ENCODE measurements around the gene KLK8.
"Not testable (repeated sequence)": the region's sequence is repeated elsewhere in the genome, so short reads cannot be mapped to it uniquely, and the experiment has no call there.

The KLK8 gene

DNA sequence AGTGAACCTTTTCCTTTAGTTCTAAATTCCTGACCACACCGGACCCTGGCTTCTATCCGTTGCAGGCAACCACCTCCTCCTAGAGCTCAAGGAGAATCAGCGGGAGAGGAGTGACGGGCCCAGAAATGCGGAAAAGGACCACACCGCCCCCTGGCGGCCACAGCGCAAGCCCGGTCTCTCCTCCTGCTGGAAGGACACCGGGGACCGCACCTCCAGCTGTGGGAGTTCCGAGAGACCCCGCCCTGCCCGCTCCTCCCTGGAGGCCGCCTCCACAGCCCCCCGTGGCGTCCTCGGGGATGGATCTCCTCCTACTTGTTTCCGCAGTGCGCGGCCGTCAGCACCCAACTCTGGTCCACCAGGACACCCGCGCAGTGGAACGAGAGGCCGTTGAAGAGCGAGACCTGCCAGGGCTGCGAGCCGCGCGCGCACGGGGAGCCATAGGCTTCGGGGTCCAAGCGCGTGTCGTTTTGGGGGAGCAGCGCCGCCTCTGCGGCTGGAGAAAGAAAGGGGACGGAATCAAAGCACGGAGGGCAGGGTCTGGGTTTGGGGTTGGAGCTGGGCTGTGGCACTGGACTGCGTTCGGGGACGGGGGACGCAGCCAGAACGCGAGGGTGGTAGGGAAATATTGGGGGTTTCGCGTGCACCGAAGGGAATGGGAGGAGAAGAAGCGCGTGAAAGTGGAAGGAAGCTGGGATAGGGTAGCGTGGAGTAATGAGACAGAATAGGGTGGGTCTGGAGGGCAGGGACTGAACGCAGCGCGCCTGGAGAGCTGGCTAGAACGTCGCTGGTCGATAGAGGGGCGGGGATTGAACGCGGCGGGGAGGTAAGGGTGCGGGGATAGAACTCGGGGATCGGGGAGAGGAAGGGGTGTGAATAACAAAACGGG is 15.6 kb upstream of the KLK8 start:
- peak; percentile 77 for DNase-seq

DNA sequence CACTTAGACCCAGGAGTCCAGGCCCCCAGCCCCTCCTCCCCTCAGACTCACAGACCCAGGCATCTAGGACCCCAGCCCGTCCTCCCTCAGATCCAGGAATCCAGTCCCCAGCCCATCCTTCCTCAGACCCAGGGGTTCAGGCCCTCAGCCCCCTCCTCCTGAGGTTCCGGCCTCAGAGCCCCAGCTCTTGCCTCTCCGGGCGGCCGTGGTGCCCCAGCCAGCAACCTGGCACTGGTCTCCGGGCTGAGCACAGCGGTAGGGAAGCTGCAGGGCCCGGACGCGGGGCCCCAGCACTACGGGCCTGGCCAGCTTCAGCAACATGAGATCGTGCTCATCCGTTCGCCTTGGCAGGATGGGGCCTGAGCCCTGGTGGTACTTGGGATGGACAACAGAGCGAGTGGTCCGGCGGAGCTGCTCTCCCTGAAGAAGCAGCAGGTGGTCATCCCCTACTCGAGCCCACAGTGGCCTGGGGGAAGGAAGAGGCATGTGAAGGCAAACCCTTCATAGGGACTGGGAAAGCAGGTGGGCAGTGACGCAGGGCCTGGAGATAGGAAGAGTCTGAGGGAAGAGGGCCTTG is 14.4 kb upstream of the KLK8 start:
- no peak for DNase-seq

DNA sequence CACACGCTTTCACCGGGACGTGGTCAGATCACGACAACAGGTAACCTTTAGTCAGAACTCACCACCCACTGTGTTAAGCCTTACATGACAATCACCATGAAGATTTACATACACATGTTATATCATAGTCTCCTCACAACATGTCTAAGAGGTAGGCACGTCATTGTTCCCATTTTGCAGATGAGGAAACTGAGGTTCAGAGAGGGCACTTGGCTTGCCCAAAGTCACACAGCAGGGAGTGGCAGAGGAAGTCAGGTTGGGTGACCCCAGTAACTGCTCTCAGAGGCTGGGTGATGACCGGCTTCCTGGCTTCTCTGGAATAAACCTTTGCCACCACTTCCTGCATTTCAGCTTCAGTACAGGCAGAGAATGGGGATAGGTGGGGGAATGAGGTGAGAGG is 12.8 kb upstream of the KLK8 start:
- no peak for DNase-seq

DNA sequence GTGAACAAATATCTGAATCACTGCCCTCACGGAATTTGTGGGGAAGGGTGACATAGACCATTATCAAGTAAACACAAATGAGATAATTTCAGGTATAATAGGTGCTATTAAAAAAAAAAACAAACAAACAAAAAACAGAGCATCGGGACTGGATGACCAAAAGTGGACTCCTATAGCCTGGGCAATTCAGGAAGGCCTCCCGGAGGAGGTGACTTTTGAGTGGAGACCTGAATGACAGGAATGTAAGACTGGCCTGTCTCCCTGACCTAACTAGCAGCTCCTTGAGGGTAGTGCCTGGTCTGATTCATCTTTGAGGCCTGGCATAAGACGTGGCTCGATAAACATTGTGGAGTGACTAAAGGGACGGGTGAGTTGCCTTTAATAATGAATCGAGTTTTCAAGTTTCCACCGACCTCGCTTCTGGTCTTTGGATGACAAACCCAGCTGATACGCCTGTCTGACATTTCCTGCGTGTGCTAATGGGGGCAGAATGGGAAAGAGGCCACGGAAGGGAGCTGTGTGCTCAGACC is 11.3 kb upstream of the KLK8 start:
- DNase-seq, result no peak

DNA sequence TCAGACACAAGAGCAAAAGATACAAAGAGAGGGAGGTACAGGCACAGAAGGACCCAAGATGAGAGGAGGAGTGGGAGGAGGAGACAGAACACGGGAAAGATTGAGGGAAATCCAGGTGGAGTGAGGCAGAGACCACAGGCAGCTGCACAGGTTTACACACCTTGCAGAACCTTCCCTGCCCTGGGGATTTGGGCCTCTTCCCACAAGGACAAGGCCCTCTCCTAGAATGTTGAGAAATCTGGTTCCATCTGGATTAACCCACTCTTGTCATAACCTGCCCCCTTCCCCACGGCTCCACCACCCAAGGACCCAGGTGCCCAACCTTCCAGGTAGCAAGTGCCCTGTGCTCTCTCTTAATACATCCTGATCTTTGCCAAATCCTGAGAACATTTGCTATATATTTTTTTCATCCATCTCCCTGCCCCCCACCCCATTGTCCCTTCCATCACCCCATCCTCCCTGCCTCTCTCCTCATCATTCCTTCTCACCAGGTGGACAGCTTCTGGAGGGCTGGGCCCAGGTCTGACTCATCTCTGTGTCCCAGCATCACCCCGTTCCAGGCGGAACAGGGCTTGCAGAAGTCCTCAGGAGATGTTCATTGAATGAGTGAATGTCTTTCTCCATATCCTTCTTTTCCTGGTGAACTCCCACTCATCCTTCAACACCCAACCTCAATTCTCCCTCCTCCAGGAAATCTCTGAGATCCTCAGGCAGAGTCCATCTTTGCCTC is 8.8 kb upstream of the KLK8 start:
- DNase-seq, result no peak

DNA sequence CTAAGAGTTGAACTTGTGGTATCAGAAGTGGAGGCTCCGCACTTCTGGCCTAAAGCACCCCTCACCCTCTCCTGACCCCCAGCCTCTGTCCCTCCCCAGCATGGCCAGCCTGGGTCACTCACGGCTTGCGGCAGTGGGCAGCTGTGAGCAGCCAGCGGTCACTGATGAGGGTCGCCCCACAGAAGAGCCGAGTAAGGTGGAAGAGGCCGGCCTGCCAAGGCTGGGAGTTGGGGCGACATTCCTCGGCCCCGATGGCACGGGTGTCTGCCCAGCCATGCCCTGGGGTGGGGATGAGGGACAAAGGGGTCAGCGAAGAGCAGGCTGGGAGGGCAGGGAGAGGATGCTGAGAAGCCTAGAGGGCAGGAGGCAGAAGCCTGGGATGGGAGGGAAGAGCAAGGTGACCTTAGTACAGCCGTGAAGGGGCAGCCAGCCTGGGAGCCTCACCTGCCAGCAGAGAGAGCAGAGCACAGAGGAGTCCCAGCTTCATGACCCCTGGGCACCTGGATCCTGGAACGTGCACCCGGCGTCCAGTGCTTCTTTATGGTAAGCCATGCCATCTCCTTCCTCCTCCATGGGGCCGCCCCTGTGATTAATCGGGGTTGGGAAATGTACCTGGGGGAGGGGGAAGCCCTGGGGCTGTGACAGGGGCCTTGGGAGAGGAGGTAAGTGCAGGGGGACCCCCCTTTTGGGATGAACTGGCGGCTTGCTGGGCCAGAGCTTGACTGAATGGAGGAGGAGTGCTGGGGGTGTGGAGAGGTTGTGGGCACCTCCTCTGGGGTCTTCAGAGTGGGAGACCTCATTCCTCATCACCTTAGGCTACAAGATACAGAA is 7.9 kb upstream of the KLK8 start:
- no peak for DNase-seq

DNA sequence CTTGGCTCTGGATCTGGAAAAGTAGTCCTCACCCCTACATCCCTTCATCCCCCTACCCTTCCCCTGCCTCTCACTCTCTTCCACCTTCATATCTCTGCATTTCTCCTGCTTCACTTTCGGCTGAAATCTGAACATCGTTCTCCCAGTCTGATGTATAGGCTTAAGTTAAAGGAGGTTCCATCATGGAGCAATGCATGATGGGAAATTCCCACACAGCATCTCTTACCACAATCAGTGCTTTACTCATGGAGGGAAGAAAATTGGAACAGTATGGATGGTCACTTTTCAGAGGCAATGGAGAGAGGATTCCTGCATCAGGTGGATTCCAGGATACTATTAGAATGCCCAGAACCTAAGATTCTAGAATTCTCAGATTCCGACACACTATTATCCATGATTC is 6.1 kb upstream of the KLK8 start:
- no peak for DNase-seq

DNA sequence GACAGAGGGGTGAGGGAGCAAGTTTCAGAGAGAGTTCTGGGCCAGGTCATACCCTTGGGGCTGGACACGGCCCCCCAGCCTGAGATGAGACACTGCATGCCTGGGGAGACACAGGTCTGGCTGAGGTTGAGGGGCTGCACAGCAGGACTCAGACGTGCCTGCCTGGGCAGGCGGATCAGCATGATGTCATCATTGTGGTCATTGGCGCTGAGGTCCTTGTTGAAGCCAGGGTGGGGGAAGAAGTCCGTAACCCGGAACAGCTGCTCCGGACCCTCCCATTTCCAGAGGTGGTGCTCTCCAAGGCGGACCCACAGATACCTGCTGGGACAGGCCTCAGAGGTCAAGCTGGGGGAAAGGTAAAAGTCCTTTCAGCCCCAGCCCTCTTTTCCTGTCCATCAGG is 5.0 kb upstream of the KLK8 start:
- no peak for DNase-seq

DNA sequence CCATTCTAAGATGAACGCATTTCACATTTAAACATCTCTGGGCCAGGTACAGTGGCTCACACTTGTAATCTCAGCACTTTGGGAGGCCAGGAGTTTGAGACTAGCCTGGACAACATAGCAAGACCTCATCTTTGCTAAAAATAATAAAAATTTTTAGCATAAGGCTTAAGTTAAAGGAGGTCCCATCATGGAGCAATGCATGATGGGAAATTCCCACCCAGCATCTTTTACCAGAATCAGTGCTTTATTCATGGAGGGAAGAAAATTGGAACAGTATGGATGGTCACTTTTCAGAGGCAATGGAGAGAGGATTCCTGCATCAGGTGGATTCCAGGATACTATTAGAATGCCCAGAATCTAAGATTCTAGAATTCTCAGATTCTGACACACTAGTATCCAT is 3.8 kb upstream of the KLK8 start:
- no peak for DNase-seq

DNA sequence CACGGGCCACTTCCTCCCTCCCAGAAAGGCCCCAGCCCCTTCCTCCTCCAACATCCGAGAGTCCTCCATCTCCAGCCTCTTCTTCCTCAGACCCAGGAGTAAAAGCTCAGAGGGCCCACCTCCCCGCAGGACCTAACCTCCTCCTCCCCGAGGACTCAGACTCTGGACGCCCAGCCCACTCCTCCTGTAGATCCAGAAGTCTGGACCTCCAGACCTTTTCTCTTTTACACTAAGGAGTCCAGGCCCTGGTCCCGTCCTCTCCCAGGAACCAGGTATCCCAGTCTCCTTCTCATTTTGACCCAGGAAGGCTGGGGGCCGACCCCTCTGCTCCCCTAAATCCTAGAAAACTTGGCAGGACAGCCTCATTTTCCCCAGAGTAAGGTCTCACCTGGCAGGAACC is 1.9 kb upstream of the KLK8 start:
- DNase-seq, result no peak

DNA sequence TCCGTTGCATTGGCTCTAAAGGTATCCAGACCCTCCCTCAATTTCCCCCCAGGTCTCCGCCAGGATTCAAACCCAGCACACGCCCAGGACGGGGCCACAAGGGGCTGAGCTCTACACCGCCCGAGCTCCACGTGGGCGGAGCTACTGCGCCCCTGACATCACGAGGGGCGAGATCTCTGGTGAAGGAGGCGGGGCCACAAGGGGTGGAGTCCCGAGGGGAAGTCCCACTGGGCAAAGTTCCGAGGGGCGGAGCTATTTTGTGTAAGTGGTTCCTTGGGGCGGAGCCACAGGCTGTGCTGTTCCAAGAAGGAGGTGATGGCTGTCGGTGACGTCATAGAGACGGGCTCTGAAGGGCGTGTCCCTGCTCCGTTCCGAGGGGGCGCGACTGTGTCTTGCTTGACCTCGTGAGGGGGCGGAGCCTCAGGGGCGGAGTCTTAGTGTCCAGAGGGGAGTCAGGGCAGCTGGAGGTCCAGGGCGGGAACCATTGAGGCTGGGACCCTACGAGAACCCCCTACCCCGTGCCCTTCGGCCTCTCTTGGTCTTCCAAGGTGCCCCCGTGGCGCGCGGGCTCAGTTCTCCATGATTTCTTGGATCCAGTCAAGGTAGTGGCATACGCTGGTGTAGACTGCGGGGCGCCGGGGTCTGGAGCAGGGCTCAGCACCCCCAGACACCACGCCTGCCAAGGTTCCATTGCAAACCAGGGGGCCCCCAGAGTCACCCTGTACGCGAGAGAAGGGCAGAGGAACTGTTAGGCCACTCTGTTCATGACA is 1.3 kb upstream of the KLK8 start:
- peak; percentile 68 for DNase-seq

DNA sequence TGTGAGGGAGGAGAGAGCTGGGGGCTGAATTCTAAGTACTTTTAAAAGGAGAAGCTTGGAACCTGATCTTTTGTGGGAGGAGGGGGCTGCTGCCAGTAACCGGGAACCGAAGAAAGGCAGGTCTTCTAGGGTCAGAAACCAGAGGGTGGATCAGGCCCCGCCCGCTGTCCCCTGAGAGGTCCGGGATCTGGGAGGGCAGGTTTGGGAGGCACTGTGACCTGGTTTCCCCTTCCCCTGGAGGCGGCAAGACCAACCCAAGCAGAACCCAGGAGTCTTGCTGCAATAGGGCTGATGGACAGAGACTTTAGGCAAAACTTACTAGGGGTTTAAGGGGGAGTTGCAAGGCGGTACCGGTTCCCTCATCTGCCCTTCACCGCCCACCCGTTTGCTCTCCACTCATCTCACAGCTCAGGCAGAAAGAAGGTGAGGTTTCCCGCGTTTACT is 707 bp upstream of the KLK8 start:
- DNase-seq, result no peak

DNA sequence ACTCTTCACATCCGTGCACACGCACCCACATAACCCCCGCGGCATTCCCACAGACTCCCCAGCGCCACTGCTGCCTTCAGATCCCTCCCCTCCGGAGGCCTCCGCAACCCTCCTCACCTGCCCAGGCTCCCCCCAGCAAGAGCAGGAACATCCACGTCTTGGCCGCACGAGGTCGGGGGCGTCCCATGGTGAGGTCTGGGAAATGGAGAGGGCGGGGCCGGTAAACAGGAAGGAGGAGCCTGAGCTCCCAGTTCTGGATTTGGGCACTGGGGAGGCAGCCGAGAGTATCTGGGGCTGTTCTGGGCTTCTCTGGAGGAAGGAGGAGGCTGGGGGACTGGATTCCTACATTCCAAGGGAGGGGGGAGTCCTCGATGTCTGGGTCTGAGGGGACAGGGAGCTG is 423 bp downstream of the KLK8 start:
- DNase-seq, result no peak

DNA sequence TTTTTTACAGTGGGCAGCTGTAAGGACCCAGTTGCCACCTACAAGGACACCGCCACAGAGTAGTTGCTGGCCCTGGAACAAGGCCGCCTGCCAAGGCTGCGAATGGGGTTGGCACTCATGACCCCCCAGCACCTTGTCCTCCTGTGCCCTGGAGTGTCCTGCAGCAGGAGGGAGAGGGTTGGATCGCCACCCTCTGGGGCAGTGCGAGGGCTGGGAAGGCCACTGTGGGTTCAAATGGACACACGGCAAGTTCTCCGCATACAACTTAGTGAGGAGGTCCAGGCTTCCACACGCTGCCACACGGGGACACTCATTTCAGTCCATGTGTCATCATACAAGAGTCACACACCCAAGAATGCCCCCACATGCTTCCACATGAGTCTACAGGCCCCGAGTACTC is 978 bp downstream of the KLK8 start:
- no peak for DNase-seq

DNA sequence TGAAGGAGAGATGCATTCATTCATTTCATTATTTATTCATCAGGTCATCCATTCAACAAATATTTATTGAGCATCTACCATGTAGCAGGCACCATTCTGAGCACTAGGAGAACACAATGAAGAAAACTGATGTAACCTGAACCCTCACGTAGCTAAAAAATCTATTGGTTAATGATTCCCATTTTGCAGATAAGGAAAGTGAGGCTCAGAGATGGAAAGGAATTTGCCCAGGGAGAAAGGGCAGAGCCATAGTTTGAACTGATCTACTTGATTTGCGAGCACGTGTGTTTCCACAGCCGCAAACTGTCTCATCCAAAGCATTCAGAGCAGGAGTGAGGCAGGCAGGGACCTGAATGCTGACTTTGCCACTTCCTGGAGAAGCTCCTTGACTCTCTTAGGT is 2.7 kb downstream of the KLK8 start:
- no peak for DNase-seq

DNA sequence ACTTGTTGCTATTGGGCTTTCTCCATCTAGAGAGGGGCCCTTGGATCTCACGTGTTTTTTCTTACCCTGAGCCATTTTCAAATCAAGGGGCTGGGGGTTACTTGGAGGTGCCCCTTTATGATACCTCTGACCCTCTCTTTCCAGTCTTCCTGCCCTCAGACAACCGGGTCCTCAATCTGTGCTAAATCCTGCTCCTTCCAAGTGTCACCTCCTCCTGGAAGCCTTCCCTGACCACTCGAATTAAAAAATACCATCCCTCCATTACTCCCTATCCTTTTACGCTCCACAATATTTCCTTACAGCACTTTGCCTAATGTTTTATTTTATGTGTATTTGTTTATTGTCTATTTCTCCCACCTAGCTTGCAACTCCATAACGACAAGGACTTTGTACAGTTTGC is 3.3 kb downstream of the KLK8 start:
- DNase-seq, result no peak

DNA sequence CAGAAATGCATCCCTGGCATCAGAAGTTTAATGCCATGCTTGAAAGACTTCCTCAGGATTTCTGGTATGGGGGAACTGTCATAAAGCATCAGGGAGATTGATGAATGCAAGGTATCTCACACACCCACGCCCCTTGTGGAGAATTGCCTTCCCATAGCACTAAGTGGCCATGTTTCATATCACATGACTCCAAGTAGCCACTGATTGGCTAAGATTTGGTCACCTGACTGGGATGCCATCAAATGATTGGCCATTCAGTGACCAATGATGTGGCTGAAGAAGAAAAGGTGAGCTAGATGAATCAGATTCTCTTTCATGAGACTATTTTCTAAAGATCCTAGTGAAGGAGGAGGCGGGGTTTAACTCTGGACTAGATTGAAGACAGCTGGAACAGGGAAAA is 7.3 kb downstream of the KLK8 start:
- DNase-seq, result peak; percentile 8

DNA sequence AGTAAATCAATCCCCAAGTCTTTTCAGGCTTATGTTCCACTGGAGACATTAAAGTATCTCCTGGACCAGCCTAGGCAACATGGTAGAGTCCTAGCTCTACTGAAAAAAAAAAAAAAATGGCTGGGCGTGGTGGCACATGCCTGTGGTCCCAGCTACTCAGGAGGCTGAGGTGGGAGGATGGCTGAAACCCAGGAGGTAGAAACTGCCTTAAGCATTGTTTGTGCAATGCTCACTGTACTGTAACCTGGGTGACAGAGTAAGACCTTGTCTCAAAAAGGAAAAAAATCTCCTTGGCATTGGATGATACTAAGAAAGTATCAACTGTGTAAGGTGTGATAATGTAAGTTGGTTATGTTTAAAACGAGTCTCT is 8.8 kb downstream of the KLK8 start:
- DNase-seq, result no peak

DNA sequence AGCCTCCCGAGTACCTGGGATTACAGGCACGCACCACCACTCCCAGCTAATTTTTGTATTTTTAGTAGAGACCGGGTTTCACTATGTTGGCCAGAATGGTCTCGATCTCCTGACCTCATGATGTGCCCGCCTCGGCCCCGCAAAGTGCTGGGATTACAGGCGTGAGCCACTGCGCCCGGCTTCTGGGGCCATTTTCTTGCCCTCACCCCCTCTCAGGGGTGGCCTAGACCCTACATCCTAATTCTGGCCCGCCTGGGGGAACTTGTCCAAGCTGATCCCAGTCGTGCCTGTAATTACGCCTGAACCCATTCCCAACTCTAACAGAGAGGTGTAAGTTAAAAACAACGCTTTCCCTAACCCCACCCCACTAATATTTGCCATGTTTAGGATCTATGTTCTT is 17.0 kb downstream of the KLK8 start:
- not testable (repeated sequence) for DNase-seq

DNA sequence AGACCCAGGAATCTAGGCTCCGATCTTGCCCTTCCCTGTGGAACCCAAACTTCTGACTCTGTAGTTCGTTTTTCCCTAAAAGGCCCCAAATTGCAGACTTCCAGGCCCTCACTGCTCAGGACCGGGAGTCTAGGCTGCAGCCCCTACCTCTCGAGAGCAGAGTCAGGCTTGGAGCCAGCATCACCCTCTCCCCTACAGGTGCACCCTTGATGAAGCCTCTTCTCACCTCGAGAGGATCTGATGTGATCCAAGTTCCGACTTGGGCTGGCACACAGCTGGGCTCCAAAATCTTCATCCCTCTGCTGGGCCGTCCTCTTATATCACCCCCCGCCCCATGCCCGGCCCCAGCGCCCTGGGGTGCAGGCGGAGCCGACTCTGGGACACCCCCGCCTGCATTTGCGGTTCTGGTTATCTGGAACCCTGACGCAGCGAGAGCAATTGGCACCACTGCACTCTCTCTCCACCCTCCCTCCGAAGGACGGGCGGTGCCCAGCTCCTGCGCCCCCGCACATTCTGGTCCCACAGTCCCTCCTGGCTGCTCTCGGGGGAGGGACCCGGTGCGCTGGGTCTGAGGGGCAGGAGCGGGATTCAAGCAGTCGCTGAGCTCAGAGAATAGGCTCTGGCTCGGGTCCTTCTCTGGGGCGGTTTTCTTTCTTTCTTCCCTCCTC is 17.6 kb downstream of the KLK8 start, which contains the start of gene KLK7:
TSS of gene KLK7 (minus strand) at position 293 of the 668 bp plus-strand sequence. CDS start 1,518 bp downstream, outside the sequence.
- DNase-seq, result peak; percentile 36

DNA sequence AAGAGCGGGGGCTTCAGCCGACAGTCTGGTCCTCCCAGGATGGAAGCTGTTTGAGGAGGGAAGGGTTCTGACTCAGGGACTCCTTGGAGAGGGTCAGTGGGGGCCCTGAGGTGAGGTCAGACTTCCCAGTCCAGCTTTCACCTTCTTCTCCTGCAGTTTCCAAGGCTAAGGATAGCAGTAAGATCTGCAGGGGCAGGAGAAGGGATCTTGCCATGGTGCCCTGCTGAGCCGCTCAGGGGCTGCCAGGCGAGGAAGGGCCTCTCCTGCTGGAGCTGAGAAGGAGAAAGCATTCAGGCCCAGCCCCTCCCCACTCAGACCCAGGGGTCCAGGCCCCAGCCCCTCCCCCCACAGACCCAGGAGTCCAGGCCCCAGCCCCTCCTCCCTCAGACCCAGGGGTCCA is 19.2 kb downstream of the KLK8 start:
- no peak for DNase-seq

All from hematopoietic multipotent progenitor cell treated with erythropoietin and hydrocortisone succinate and interleukin-3 and kit ligand, for 6 days (in vitro differentiated cells).